ENCODE results near the gene LENEP.

LENEP gene

DNA sequence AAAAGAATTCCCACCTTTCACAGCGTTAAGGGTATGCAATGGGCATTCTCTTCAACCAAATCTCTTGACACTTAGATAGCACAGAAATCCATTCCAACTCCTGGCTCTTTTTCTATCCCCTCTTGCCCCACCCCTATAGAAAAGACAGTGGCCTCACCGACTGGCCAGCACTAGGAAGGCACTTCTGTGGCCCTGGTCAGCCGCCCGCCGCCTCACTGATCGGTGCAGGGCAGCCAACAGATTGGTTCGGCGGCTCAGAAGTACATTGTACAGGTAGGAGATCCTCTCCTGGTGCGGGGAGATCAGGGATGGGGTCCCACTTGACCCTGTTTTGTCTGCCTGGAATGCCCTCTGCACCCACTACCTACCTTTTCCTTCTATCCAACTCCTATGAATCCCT, 30.9 kb downstream of the LENEP start:
- no peaks in the 10 kb centered on the region for H3K4me1 ChIP-seq (ENCODE audit: insufficient read depth, low read length, poor library complexity, severe bottlenecking)
- no peak overlapping the region for H3K4me2 ChIP-seq (ENCODE audit: low read depth, low read length, poor library complexity, severe bottlenecking)
- no peak overlapping the region for H2AFZ ChIP-seq (ENCODE audit: low read length)
- H3F3A ChIP-seq (ENCODE audit: low read depth) = no peaks in the 10 kb centered on the region
- H3K79me2 ChIP-seq (ENCODE audit: insufficient read depth, low read length) = no peaks in the 10 kb centered on the region
- H3K9me2 ChIP-seq (replicated peaks; ENCODE audit: low read depth, low read length) = no peaks in the 10 kb centered on the region
- H3K9ac ChIP-seq (ENCODE audit: low read depth, low read length, poor library complexity, severe bottlenecking) = no peak overlapping the region
- no peaks in the 10 kb centered on the region for H4K20me1 ChIP-seq (ENCODE audit: insufficient read depth, low read length, poor library complexity, severe bottlenecking)
- TF ChIP-seq, protein P1, sequence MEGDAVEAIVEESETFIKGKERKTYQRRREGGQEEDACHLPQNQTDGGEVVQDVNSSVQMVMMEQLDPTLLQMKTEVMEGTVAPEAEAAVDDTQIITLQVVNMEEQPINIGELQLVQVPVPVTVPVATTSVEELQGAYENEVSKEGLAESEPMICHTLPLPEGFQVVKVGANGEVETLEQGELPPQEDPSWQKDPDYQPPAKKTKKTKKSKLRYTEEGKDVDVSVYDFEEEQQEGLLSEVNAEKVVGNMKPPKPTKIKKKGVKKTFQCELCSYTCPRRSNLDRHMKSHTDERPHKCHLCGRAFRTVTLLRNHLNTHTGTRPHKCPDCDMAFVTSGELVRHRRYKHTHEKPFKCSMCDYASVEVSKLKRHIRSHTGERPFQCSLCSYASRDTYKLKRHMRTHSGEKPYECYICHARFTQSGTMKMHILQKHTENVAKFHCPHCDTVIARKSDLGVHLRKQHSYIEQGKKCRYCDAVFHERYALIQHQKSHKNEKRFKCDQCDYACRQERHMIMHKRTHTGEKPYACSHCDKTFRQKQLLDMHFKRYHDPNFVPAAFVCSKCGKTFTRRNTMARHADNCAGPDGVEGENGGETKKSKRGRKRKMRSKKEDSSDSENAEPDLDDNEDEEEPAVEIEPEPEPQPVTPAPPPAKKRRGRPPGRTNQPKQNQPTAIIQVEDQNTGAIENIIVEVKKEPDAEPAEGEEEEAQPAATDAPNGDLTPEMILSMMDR (conservative IDR thresholded peaks at IDR 0.05; ENCODE audit: low read length) = no peak
- TF ChIP-seq EZH2phosphoT487 (IDR thresholded peaks at IDR 0.05; ENCODE audit: borderline replicate concordance) = no peak
- no peaks in the 10 kb centered on the region for H3K36me3 ChIP-seq (ENCODE audit: insufficient read depth, low read length)
- no peaks in the 10 kb centered on the region for H3K9me3 ChIP-seq (ENCODE audit: insufficient read depth, low read depth, low read length)
- H3K4me3 ChIP-seq (ENCODE audit: low read length, poor library complexity, severe bottlenecking) = no peak overlapping the region
- H3K27me3 ChIP-seq (ENCODE audit: insufficient read depth, low read length, poor library complexity, severe bottlenecking) = no peaks in the 10 kb centered on the region

DNA sequence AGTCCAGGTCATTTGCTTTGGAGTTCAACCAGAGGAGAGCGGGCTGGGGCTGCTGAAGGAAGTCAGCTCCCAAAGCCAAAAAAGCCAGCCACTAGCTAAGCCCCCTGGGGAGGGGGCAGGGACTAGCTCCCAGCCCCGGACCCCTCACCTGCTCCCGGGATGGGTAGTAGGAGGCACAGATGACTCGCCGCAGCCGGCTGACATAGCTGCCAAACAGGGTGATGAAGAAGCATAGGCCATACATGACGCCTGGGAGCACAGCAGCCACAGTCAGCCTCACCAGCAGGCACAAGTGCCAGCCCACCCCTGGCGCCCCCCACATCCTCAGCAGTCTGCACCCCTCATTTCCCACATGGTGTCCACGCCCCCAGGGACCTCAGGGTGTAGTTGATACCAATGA, 32.8 kb downstream of the LENEP start:
- no peaks in the 10 kb centered on the region for H3K4me1 ChIP-seq (ENCODE audit: insufficient read depth, low read length, poor library complexity, severe bottlenecking)
- no peaks in the 10 kb centered on the region for H3K36me3 ChIP-seq (ENCODE audit: insufficient read depth, low read length)
- no peaks in the 10 kb centered on the region for H3K9me2 ChIP-seq (replicated peaks; ENCODE audit: low read depth, low read length)
- no peaks in the 10 kb centered on the region for H3K27me3 ChIP-seq (ENCODE audit: insufficient read depth, low read length, poor library complexity, severe bottlenecking)
- TF ChIP-seq, protein P1 (conservative IDR thresholded peaks at IDR 0.05; ENCODE audit: low read length) = no peak
- no peak for TF ChIP-seq EZH2phosphoT487 (IDR thresholded peaks at IDR 0.05; ENCODE audit: borderline replicate concordance)
- H3K9me3 ChIP-seq (ENCODE audit: insufficient read depth, low read depth, low read length) = no peaks in the 10 kb centered on the region
- H3K4me3 ChIP-seq (ENCODE audit: low read length, poor library complexity, severe bottlenecking) = no peak overlapping the region
- H3K4me2 ChIP-seq (ENCODE audit: low read depth, low read length, poor library complexity, severe bottlenecking) = no peak overlapping the region
- no peak overlapping the region for H2AFZ ChIP-seq (ENCODE audit: low read length)
- no peaks in the 10 kb centered on the region for H4K20me1 ChIP-seq (ENCODE audit: insufficient read depth, low read length, poor library complexity, severe bottlenecking)
- no peaks in the 10 kb centered on the region for H3K79me2 ChIP-seq (ENCODE audit: insufficient read depth, low read length)
- H3K9ac ChIP-seq (ENCODE audit: low read depth, low read length, poor library complexity, severe bottlenecking) = no peak overlapping the region
- H3F3A ChIP-seq (ENCODE audit: low read depth) = no peaks in the 10 kb centered on the region

- Histone ChIP-seq H3K9me2 (replicated peaks; ENCODE audit: low read depth, low read length) (no peaks in the 10 kb centered on the region), H3K27me3 (ENCODE audit: insufficient read depth, low read length, poor library complexity, severe bottlenecking) (no peaks in the 10 kb centered on the region), H3K79me2 (ENCODE audit: insufficient read depth, low read length) (no peaks in the 10 kb centered on the region), H3K4me3 (ENCODE audit: low read length, poor library complexity, severe bottlenecking) (no peak overlapping the region), H3K4me2 (ENCODE audit: low read depth, low read length, poor library complexity, severe bottlenecking) (no peak overlapping the region), H3K36me3 (ENCODE audit: insufficient read depth, low read length) (no peaks in the 10 kb centered on the region), H3K9me3 (ENCODE audit: insufficient read depth, low read depth, low read length) (no peaks in the 10 kb centered on the region), H3F3A (ENCODE audit: low read depth) (no peaks in the 10 kb centered on the region), H2AFZ (ENCODE audit: low read length) (no peak overlapping the region), H4K20me1 (ENCODE audit: insufficient read depth, low read length, poor library complexity, severe bottlenecking) (no peaks in the 10 kb centered on the region), H3K4me1 (ENCODE audit: insufficient read depth, low read length, poor library complexity, severe bottlenecking) (no peaks in the 10 kb centered on the region), H3K9ac (ENCODE audit: low read depth, low read length, poor library complexity, severe bottlenecking) (no peak overlapping the region)
- TF ChIP-seq, protein P1 (conservative IDR thresholded peaks at IDR 0.05; ENCODE audit: low read length) = no peak
- no peak for TF ChIP-seq EZH2phosphoT487 (IDR thresholded peaks at IDR 0.05; ENCODE audit: borderline replicate concordance)
Measured at GRCh38 chr1:155026588-155026987, 33.2 kb downstream of the LENEP start.
